GM23338 (cell line): ENCODE measurements around the gene COBLL1. TPM values are rescaled to one million over a fixed set of nuclear protein-coding genes. Genes with fewer than 3 reads are reported as not detected.

Experiments used
- ATAC-seq: fragments of 200-7000 bp; cut with Tn5 transposase; 3 replicates; pipeline ENCODE4 v1.9.1; 2020
- DNase-seq: peaks from one replicate; pipeline ENCODE4 v3.0.0-alpha.2; 2015; ENCODE audit warnings: low spot score
- H2AFZ ChIP-seq: fragments of 200-600 bp; sonication (generic); 2 replicates; pipeline ENCODE4 v1.8.0; 2016; ENCODE audit warnings: antibody characterized with exemption, mild to moderate bottlenecking, moderate library complexity
- H3F3A ChIP-seq: fragments of 200-600 bp; sonication (generic); replicated peaks from 2 replicates; pipeline ENCODE4 v1.8.0; 2017; ENCODE audit warnings: antibody characterized with exemption, mixed run types, low read depth
- H3K27ac ChIP-seq: fragments of 200-600 bp; sonication (generic); 2 replicates; pipeline ENCODE4 v1.6.1; 2016; ENCODE audit warnings: low read depth
- H3K27me3 ChIP-seq: fragments of 200-600 bp; sonication (generic); 2 replicates; pipeline ENCODE4 v1.8.0; 2016; ENCODE audit warnings: mild to moderate bottlenecking, mixed run types, moderate library complexity; ENCODE audit not compliant: insufficient read depth
- H3K36me3 ChIP-seq: fragments of 200-600 bp; sonication (generic); 2 replicates; pipeline ENCODE4 v1.8.0; 2016; ENCODE audit warnings: mild to moderate bottlenecking; ENCODE audit not compliant: insufficient read depth
- H3K4me1 ChIP-seq: fragments of 200-600 bp; sonication (generic); 2 replicates; pipeline ENCODE4 v1.8.0; 2016; ENCODE audit warnings: mild to moderate bottlenecking, moderate library complexity; ENCODE audit not compliant: insufficient read depth
- H3K4me2 ChIP-seq: fragments of 200-600 bp; sonication (generic); 2 replicates; pipeline ENCODE4 v1.7.1; 2017; ENCODE audit warnings: mixed run types
- H3K4me3 ChIP-seq: fragments of 200-600 bp; sonication (generic); 2 replicates; pipeline ENCODE4 v1.6.1; 2016; ENCODE audit warnings: mixed run types
- H3K79me2 ChIP-seq: fragments of 200-600 bp; sonication (generic); replicated peaks from 2 replicates; pipeline ENCODE4 v1.8.0; 2017; ENCODE audit warnings: mild to moderate bottlenecking; ENCODE audit not compliant: insufficient read depth
- H3K9me2 ChIP-seq: fragments of 200-600 bp; sonication (generic); 2 replicates; pipeline ENCODE4 v1.8.0; 2017; ENCODE audit not compliant: insufficient read depth
- H4K20me1 ChIP-seq: fragments of 200-600 bp; sonication (generic); replicated peaks from 2 replicates; pipeline ENCODE4 v1.8.0; 2017; ENCODE audit warnings: mild to moderate bottlenecking; ENCODE audit not compliant: insufficient read depth
- H3K27ac Mint-ChIP-seq: 2 replicates; pipeline ENCODE4 v1.8.0; 2020; ENCODE audit warnings: inconsistent platforms, mild to moderate bottlenecking, moderate library complexity, mixed read lengths
- H3K27me3 Mint-ChIP-seq: 3 replicates; pipeline ENCODE4 v1.8.0; 2022; ENCODE audit warnings: low read depth, mild to moderate bottlenecking, moderate library complexity, mixed read lengths, inconsistent platforms; ENCODE audit not compliant: insufficient read depth, poor library complexity
- H3K36me3 Mint-ChIP-seq: 3 replicates; pipeline ENCODE4 v1.8.0; 2021; ENCODE audit warnings: low read depth, mild to moderate bottlenecking, inconsistent platforms, moderate library complexity, mixed read lengths
- H3K4me1 Mint-ChIP-seq: 3 replicates; pipeline ENCODE4 v1.8.0; 2020; ENCODE audit warnings: mild to moderate bottlenecking, inconsistent platforms, mixed read lengths
- H3K4me3 Mint-ChIP-seq: 3 replicates; pipeline ENCODE4 v1.8.0; 2021; ENCODE audit warnings: moderate library complexity, mild to moderate bottlenecking, inconsistent platforms, mixed read lengths
- H3K9me3 Mint-ChIP-seq: 3 replicates; pipeline ENCODE4 v1.8.0; 2020; ENCODE audit warnings: moderate library complexity, mild to moderate bottlenecking, inconsistent platforms, mixed read lengths
- CTCF ChIP-seq, 2 experiments: fragments of 200-600 bp in 1 of 2; sonication (generic) in 1 of 2; conservative IDR thresholded peaks; 2 replicates each; pipeline versions ENCODE4 v1.5.1 to v1.6.1; 2016 to 2017; ENCODE audit warnings: antibody characterized with exemption in 2 of 2, low read depth in 2 of 2, mild to moderate bottlenecking in 2 of 2, moderate library complexity in 1 of 2
- ETS1 ChIP-seq: IDR thresholded peaks from 2 replicates; pipeline ENCODE4 v1.6.1; 2016; ENCODE audit warnings: antibody characterized with exemption
- EZH2 ChIP-seq: fragments of 200-600 bp; sonication (generic); IDR thresholded peaks from one replicate; pipeline ENCODE4 v1.8.0; 2017; ENCODE audit warnings: antibody characterized with exemption, mild to moderate bottlenecking, low read depth; ENCODE audit not compliant: unreplicated experiment
- EZH2phosphoT487 ChIP-seq: fragments of 200-600 bp; sonication (generic); IDR thresholded peaks from one replicate; pipeline ENCODE4 v1.8.1; 2018; ENCODE audit warnings: antibody characterized with exemption; ENCODE audit not compliant: unreplicated experiment
- POLR2AphosphoS5 ChIP-seq: IDR thresholded peaks from 2 replicates; pipeline ENCODE4 v1.6.1; 2016; ENCODE audit warnings: antibody characterized with exemption, low read depth
- REST ChIP-seq: IDR thresholded peaks from one replicate; pipeline ENCODE4 v1.6.1; 2018; ENCODE audit warnings: antibody characterized with exemption; ENCODE audit not compliant: unreplicated experiment
- ZNF114 ChIP-seq: fragments of 250-450 bp; sonication (Bioruptor Pico); IDR thresholded peaks from 2 replicates; pipeline ENCODE4 v1.5.0; 2020; ENCODE audit warnings: mild to moderate bottlenecking, moderate library complexity
- ZNF331 ChIP-seq: fragments of 250-450 bp; sonication (Bioruptor Pico); IDR thresholded peaks from 2 replicates; pipeline ENCODE4 v1.5.0; 2020; ENCODE audit warnings: low read depth, mild to moderate bottlenecking, moderate library complexity
- ZNF462 ChIP-seq: fragments of 250-450 bp; sonication (Bioruptor Pico); IDR thresholded peaks from 2 replicates; pipeline ENCODE4 v1.5.0; 2020; ENCODE audit warnings: mild to moderate bottlenecking, moderate library complexity
- polyA plus RNA-seq: library from polyadenylated mRNA; unstranded; fragments of >200 nt; fragmentation: Nextera tagmentation; extraction: Ambion mirVana; gene quantifications from 2 replicates; pipeline ENCODE4 v1.2.1, GENCODE V29; 2016
- total RNA-seq: library from RNA; depleted of rRNA; stranded (reverse); fragments of >200 nt; shearing (Covaris generic); gene quantifications from 2 replicates; pipeline ENCODE4 v1.2.3, GENCODE V29; 2014

The COBLL1 gene
- total and polyA plus RNA-seq, 2 experiments from 2014 or later: 2.9 to 7.4 TPM

GRCh38 chr2:164675027-164675426 is 166.6 kb downstream of the COBLL1 start:
- Histone ChIP-seq H3K27ac (no peak overlapping the region), H3K27me3 (no peaks in the 10 kb centered on the region), H3K4me2 (no peak overlapping the region), H3K4me1 (no peaks in the 10 kb centered on the region), H4K20me1 (no peaks in the 10 kb centered on the region), H3K79me2 (no peaks in the 10 kb centered on the region), H3K9me2 (no peaks in the 10 kb centered on the region; the same call in 1 of the 2 replicates), H2AFZ (no peak overlapping the region), H3K36me3 (no peaks in the 10 kb centered on the region), H3F3A (no peaks in the 10 kb centered on the region), H3K4me3 (no peak overlapping the region)
- no peaks in the 10 kb centered on the region for H3K4me1 Mint-ChIP-seq
- TF ChIP-seq EZH2phosphoT487: no peak
- no peak for TF ChIP-seq ZNF462 (CRISPR knock-in tag)
- TF ChIP-seq EZH2: no peak
- no peak for TF ChIP-seq POLR2AphosphoS5
- no peak for TF ChIP-seq REST
- TF ChIP-seq ZNF331 (CRISPR knock-in tag): no peak
- no peak for TF ChIP-seq ZNF114
- TF ChIP-seq ETS1: no peak
- TF ChIP-seq CTCF (conservative IDR thresholded peaks at IDR 0.05; ENCODE audit: low read depth in 2 of 2): no peak
- ATAC-seq (no peak), DNase-seq (no peak)
- H3K36me3 Mint-ChIP-seq: no peaks in the 10 kb centered on the region
- H3K4me3 Mint-ChIP-seq: no peak overlapping the region
- no peaks in the 10 kb centered on the region for H3K9me3 Mint-ChIP-seq
- peaks cover 2% of the 10 kb centered on the region for H3K27me3 Mint-ChIP-seq
- no peak overlapping the region for H3K27ac Mint-ChIP-seq
